T-helper 1 cell (primary cell): Measurements from ENCODE around the gene ESR1.
"Not testable (repeated sequence)": the region's sequence is repeated elsewhere in the genome, so short reads cannot be mapped to it uniquely, and the experiment has no call there.

Experiments used
- DNase-seq, 5 donors: peaks; one replicate each; pipeline ENCODE4 v3.0.0-alpha.2; 2012 to 2020

ESR1 gene

GRCh38 chr6:152099446-152100182, 292.1 kb downstream of the ESR1 start:
- DNase-seq: no peak

DNA sequence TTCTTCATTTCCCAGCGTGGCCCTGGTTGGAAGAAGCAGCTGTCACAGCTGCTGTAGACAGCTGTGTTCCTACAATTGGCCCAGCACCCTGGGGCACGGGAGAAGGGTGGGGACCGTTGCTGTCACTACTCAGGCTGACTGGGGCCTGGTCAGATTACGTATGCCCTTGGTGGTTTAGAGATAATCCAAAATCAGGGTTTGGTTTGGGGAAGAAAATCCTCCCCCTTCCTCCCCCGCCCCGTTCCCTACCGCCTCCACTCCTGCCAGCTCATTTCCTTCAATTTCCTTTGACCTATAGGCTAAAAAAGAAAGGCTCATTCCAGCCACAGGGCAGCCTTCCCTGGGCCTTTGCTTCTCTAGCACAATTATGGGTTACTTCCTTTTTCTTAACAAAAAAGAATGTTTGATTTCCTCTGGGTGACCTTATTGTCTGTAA, 292.7 kb downstream of the ESR1 start:
- DNase-seq: no peak

- DNase-seq: no peak
Observed at GRCh38 chr6:152107973-152108372, 300.5 kb downstream of the ESR1 start.

DNA sequence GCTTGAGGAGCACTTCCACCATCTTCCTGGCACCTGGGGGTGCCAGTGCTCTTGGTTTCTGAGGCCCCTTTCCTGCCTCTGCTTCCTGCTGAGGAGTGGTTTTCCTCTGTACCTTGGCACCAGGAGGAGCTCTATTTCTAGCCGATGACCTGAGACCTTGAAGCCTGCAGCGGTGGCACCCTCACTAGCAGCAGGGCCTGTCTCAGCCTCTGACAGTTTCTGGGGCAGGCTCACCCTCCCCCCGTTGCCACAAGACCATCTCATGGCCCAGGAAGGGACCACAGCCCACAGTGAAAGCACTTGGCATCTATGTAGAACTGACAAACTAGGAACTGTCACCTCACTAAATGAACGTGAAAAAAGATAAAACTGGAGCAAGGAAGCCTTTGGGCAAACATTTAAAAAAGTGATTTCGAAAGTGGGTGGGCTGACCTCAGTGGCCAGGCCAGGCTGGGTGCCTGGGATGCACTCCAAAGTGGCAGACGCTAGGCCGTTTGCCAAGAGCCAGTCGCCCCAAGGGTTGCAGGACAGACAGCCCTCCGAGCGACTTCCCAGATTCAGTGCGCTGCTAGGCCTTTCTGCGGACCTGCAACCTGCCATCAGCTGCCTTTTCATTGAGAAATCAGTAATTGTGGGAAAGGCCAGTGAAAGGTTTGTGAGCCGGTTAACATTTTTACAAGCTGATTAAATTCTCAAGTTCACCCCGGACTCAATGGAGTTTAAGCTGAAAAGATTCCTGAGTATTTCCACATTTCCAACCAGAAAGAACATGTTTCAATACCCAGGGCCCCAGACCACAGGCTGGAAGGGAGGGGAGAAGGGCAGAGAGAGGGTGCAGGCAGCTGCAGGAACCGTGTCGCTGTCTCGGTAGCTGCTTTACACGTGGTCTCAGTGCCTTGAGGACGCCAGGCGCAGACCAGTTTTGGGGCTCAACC, 303.7 kb downstream of the ESR1 start:
- DNase-seq: peak in 1 of 5 donors; percentile 6

DNA sequence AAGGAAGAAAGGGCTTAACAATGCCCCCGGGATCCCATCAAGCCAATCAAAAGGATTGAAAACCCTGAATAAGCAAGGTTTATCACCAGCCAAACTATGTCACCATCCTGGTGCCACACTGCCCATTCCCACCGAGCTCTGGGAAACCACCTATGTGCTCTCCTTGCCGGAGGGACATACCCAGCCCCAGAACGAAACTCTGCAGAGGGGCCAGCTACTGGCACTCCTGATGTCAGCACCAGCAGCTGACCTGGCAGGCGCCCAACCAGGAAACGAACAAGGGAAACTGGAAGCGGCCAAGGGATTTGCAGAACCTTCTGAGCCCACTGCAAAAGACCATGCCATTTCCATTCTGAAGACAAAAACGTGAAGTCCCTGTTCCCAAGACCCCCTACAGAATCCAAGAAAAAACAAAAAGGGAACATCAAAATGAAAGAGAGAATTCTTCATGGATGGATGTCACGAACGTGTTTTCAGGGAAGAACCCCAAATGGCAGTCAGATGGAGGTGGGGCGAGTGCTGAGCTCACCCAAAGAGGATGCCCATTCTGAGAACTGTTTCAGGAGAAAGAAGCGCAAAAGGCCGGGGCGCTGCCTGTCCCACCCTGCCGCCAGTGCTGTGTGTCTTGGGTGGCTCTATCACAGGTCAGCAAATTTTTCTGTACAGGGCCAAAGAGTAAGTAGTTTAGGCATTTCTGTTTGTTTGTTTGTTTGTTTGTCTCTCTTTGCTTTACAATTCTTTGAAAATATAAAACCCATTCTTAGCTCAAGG, 305.2 kb downstream of the ESR1 start:
- DNase-seq: no peak

DNA sequence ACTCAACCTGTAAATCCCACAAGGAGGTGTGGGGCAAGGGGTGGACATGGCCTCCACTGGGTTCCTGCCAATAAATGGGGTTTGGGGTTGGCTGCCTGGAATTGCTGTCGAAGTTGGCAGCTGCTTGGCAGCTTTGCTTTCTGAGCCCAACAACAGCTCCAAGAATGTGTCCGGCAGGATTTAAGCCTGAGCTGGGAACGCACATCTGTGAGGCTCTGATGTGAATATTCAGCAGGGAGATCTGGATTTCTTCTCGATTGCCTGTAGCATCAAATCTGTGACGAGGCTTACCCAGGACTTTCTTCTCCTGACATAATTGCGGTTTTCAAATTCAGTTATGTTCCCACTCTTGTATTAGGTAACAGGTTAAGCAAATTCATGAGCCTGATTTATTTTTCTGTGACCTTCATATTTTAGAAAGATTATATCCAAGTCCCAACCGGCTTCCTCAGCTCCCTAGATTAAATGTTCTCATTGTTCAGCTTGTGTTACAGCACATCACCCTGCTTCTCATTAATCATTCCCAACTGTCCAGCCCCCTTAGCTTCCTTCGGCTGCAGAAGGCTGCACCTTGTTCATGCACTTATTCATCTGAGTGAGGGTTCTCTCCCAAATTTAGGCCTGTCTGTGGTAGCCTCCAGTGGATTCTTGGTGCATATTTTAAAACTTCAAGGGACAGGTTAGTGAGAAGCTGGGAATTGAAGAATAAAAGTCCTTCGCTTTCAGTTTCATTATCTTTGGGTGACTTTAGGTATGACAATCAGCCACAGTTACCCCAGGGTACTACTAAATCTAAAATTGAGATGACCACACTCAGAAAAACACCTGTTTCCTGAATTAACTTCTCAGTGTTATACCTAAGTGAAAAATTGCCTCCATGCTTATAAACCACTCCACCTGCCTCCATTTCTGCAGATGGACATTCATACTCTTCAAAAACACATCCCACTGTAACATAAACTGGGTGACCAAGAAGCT, 310.0 kb downstream of the ESR1 start:
- DNase-seq: peak in 1 of 5 donors; percentile 20

GRCh38 chr6:152118224-152118623, 310.7 kb downstream of the ESR1 start:
- DNase-seq: no peak

DNA sequence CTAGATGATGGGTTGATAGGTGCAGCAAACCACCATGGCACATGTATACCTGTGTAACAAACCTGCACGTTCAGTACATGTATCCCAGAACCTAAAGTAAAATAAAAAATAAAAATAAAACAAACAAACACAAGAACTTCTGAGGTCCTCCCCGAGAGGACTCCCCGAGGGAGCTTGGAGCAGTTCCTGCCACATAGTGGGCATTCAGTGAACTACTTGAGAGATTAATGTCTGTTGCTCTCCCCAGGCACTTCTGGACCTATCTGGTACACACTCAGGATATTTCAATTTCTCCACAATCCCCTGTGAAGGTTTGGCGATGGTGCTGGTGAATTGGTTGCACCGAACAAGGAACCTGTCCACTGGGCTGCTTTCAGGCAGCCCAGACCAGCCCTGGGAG, 311.2 kb downstream of the ESR1 start:
- no peak for DNase-seq

DNA sequence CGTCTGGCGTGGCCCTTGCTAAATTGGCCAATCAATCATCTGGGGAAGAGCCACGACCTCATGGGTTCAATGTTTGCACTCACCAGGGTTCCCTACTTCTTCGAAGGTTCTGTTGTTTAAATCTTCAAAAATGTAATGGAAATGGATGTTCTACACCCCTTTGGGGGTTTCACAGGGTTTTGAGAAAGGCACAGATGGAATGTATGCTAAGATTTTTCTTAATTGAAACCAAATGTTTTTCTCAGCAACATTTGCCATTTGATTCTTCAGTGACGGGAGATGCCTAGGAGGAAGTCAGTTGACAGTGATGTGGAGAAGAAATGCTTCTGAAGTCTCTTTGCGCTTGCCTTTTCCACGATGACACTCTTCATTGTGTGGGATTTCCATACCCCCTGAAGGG, 312.3 kb downstream of the ESR1 start:
- DNase-seq: no peak

DNA sequence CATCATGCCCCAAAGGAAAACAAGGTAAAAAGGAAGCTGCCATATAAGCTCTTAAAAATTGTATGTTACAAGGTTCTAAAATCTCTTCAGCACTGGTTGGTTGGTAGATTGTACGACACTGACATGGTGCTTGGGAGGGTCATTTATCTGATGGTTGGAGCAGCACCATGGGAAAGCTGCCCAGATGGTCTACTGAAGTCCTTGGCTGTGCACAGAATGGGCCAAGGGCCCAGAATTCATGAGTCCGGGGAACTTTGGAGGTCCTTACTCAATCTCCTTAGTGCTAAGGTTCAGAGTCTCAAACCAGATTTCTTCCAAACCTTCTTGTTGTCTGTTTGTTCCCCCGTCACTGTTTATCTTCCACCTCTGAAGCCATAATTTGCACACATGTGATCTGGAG, 314.4 kb downstream of the ESR1 start:
- no peak for DNase-seq

DNA sequence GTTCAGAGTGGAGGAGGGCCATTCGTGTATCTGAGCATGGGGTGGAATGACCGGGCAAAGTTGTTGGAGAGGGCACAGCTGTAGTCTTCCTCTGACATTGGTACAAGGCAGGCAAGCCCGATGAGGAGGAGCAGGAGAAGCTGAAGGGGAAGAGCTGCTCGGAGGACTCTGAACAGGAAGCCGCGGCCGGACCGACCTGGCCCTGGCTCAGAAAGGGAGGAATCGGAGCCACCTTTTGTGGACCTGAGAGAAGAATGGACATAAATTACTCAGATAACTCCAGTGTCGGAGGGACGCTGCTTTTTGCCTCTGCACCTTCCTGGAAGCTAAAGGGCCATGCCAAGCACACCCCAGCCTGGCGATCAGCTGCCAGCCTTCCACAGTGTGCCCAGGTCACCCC, 315.0 kb downstream of the ESR1 start:
- DNase-seq: no peak

DNA sequence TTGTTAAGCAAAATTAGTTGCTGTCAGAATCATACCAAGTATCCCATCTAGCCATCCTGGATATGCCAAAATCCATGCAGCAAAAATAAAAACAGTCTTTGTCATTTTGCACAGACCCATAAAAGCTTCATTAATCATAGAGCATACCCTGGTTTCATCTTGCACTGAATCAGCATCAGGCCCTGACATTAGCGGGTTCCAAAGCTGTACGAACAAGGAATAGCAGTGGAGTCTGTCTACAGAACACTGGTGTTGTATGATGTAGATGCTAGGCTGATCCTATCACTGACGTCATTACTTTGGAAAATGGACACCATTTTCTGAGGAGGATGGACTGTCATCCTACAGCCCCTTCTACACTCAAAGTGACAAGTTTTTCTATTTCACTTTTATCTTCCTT, 315.6 kb downstream of the ESR1 start:
- DNase-seq: no peak

GRCh38 chr6:152124429-152125074, 317.1 kb downstream of the ESR1 start:
- DNase-seq: peak in 1 of 5 donors; percentile 11

DNA sequence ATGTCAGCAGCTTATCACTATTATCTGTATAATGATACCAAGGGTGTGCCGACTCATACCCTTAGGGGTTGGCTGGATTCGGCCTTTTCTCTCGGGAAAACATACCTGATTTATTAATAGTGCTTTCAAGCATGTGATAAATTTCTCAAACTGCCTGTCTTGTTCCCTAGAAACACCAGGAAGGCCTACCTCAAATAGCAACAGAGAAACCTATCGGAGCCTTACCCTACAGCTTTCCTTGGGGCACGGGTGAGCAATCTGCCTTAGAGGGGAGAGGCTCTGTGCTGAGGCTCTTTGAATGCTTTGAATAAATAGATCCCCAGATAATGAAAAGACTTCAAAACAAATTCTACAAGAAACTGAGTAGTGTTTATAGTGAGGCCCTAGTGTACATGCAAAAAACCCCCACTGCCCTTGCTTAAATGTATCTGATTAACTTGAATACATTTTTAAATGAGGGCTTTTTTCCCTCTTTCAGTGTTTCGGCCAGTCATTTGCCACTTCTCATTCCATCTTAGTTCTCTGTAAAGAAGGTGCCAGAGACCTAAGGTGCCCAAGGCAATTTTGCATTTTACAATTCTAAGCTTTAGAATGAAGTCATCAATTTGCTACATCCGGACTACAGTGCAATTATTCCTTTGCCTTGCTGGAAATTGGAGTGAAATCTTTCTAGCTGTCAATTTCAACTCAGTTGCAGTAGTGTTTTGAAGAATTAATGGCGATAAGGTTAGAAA, 320.1 kb downstream of the ESR1 start:
- DNase-seq: no peak

GRCh38 chr6:152129691-152130151, 322.2 kb downstream of the ESR1 start:
- DNase-seq: no peak

DNA sequence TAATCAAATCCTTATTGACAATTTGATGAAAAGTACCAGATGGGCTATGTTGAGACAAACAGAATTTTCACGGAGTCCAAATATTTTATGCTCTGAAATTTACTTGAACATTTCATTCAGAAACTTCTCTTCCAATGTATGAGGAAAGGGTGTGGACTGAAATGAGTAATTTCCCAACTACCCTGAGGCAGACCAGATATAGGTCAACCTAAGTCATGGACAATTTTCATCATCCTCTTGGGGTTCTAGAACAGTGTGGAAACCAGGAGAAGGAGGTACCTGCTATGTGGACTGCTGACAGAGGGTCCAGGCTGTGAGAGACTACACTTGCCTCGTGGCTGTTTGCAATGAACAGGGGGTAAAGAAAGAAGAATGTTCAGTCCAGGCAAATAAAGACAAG, 323.0 kb downstream of the ESR1 start:
- DNase-seq: no peak

GRCh38 chr6:152135755-152136448, 328.4 kb downstream of the ESR1 start:
- no peak for DNase-seq

DNA sequence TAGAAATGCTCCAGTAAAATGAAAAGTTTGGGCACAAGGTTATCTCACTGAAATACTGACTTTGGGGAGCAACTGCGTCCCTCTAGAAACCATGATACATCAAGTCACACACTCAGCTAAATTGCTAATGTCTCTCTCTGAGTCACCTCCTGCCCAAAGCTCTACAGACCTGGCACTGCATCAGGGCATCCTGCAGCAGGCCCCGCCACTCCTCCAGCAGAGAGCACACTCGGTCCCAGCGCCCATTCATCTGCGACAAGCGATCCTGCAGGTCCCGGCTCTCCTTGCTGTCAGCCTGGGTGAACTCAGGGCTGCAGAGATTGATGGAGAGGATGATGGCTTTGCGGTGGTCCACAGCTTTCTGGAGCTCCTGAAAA, 329.0 kb downstream of the ESR1 start:
- DNase-seq: no peak

DNA sequence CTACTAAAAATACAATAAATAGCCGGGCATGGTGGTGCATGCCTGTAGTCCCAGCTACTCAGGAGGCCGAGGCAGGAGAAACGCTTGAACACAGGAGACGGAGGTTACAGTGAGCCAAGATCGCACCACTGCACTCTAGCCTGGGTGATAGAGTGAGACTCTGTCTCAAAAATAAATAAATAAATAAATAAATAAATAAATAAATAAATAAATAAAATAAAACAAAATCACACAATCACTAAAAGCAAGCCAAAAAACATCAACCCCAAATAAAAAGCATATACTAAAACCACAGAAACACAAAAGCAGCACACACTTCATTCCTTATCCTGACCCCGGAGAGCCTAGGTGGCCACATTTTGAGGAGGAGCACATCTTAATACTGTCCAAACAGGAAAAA, 330.9 kb downstream of the ESR1 start:
- DNase-seq: not testable (repeated sequence)

- no peak for DNase-seq
Observed at GRCh38 chr6:152142105-152142504, 334.6 kb downstream of the ESR1 start.
